HPDE6-E6E7 (cell line): ENCODE results near the gene SLBP.

ENCODE experiments used
- DNase-seq: peaks from one replicate; pipeline ENCODE4 v3.0.0; 2011; ENCODE audit warnings: missing footprints; ENCODE audit errors: extremely low spot score

The SLBP gene

GRCh38 chr4:1655081-1655480 is 57.0 kb downstream of the SLBP start:
- DNase-seq, result no peak

DNA sequence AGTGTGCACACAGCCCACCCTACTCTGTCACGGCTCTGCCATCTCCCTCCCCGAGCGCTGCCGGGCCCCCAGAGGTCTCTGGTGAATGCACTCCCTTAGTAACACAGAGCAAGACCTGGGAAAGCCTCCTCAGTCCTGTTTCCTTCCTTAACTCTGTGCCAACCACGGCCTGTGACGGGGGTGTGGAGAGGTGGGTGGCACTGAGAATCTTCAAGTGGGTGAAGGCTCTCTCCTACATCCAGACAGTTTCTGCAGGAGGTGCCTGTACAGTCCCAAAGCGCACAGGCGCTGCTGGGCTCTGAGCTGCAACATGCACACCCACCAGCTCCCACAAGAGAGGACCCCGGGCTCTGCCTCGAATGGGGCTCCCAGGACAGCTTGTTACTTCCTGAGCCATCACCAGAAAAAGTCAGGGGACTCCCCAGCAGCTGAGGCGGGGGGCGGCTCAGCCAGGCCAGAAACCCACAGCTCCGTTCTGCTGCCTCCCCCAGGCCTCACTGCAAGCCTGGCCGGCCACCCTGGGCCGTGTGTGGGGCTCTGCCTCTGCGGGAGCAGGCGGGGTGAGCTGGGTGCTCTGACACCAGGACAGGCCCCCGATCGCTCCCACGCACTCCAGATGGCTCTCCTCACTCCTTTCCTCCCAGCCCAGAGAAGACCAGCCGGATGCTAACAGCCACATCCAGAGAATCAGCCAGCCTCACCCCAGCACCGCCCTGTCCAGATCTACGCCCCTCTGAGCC is 57.7 kb downstream of the SLBP start:
- DNase-seq, result no peak

- no peak for DNase-seq
These were observed 58.3 kb downstream of the SLBP start for GRCh38 chr4:1653776-1654175.

DNA sequence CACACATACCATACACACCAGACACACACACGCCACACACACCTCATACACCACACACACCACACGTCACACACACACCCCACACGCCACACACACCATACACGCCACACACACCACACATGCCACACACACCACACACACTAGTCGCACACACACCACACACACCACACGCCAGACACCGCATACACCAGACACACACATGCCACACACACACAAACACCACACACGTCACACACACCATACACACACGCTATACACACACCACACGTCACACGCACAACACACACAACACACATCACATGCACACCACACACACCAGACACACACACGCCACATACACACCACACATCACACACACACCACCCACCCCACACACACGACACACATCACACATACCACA is 60.0 kb downstream of the SLBP start:
- no peak for DNase-seq

GRCh38 chr4:1651609-1652008 is 60.5 kb downstream of the SLBP start:
- DNase-seq, result no peak

- DNase-seq, result no peak
These were observed 63.2 kb downstream of the SLBP start for GRCh38 chr4:1648962-1649361.

DNA sequence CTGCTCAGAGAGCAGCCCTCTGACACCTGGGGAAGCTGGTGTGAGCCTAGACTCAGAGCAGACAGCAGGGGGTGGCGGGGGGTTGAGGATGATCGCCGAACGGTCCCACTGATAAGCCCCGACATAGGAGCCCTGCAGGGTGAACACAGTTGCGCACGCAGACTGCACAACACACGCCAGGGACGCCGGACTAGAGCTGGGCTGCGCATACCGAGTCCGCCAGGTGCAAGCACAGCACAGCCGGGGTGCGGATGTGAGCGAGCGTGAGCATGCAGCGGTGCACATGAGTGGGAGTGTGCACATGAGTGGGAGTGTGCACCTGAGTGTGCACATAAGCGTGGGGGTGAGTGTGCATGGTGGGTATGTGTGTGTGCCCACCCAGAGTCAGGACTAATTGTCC is 64.7 kb downstream of the SLBP start:
- DNase-seq, result no peak

DNA sequence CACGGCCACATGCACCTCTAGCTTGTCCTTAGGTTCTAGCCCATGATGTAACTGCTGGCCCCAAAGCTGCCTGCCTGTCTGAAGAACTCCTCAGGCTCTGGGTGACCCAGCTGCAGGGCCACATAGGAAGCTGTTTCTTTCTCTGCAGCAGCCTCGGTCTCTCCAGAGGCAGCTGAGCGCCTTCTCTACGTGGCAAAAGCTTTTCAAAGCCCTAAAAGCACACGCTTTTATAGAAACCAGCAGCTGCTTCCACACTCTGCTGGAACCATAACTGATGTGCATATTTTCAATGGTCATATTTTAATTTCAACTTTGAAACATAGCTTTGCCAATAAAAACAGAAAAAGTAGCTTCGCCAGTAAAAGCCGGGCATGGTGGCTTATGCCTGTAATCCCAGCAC is 65.4 kb downstream of the SLBP start:
- no peak for DNase-seq

DNA sequence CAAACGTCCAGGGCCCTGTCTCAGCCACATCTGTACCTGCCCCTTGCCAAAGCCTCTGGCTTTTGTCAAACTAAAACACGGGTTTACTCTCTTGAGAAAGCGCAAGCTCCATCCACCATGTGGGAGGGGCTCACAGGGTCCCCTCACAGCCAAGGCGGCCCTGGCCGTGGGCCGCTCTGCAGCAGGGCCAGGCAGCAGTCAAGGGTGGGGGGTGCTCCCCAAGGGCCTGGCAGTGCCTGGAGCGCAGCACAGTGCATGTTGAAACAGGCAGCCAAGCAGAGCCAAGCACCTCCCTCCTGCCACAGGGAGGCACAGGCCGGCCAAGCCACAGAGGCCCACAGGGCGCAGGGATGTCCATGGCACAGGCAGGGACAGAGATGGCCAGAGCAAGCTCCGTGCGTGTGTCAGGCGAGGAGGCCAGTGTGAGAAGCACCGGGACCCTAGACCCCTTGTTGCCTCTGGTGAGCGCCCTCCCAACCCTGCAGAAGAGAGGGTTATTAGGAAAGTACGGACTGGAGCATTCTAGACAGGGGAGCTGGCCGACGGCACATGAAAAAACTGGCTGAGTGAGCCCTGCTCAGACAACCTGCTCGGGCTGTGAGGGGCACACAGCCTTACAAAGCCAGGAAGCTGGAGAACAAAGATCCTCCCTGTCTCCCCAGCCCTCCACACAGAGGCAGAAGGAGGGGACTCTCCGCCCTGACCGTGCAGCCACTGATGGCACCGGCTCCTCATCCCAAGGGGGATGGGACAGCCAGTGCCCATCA is 67.0 kb downstream of the SLBP start:
- DNase-seq, result peak; percentile 81

DNA sequence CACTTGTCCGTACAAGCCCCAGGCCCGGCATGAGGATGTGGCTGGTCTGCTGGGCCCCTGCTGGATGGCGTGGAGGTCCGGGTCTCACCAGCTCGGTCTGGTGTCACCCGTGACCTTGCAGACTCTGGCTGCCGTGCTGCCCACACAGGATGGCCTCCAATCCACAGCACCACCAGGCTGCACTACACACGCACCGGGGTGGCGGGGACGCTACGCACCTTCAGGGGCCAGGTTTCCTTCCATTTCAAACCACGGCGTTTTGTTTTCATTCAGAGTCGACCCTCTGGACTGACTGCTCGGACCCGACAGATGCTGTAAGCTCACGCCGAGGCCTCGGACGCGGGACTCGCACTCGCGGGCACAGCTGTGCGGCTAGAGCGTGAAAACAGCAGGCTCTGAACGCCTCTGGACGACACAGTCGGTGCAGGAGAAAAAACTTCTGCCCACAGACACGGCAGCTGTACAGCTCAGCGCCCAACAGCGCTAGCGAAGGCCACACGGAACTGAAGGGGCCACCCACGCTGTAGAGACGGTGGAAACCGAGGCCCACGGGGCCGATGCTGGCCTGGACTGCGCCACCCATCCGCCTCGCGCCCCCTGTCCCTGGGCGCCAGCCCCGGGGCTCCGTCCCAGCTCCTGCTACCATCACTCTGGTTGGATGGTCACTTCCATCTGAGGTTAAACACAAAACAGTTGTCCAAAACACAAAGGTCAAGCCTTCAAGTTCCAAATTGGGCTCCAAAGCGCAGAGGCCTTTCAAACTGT is 68.0 kb downstream of the SLBP start:
- DNase-seq, result no peak
